Esophagus muscularis mucosa (tissue), 3 donors: ENCODE measurements around the gene MYO19.

Experiments used
- POLR2A ChIP-seq: fragments of 450-650 bp; IDR thresholded peaks from one replicate; pipeline ENCODE4 v1.6.1; 2017; ENCODE audit warnings: antibody characterized with exemption, moderate library complexity, mild to moderate bottlenecking, low read depth
- TF ChIP-seq, protein P1 (sequence below), 3 experiments: fragments of 200-600 bp in 2 of 3; fragments of 450-650 bp in 1 of 3; sonication (generic) in 2 of 3; IDR thresholded peaks; one replicate each; pipeline ENCODE4 v1.5.1; 2017 to 2019; ENCODE audit warnings: antibody characterized with exemption in 3 of 3, mild to moderate bottlenecking in 2 of 3, moderate library complexity in 1 of 3

DNA sequence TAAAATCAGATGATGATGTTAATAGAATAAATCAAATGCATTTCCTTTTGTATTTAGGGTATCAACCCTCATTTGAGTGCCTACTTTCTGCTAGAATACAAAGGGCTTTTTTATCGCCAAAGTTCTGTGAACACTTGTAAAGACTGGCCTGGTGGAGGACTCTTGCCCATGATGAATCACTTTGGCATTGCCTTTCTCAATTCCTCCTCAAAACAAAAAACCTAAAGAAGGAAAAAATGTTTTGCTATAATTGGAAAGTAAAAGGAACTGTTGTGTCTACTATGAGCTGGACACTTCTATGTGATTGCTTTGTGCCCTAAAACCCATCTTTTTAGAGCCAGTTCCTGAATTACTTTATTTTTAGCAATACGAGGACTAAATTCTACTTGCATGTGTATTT is 44.0 kb upstream of the MYO19 start:
- no peak for TF ChIP-seq POLR2A
- TF ChIP-seq, protein P1, sequence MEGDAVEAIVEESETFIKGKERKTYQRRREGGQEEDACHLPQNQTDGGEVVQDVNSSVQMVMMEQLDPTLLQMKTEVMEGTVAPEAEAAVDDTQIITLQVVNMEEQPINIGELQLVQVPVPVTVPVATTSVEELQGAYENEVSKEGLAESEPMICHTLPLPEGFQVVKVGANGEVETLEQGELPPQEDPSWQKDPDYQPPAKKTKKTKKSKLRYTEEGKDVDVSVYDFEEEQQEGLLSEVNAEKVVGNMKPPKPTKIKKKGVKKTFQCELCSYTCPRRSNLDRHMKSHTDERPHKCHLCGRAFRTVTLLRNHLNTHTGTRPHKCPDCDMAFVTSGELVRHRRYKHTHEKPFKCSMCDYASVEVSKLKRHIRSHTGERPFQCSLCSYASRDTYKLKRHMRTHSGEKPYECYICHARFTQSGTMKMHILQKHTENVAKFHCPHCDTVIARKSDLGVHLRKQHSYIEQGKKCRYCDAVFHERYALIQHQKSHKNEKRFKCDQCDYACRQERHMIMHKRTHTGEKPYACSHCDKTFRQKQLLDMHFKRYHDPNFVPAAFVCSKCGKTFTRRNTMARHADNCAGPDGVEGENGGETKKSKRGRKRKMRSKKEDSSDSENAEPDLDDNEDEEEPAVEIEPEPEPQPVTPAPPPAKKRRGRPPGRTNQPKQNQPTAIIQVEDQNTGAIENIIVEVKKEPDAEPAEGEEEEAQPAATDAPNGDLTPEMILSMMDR (IDR thresholded peaks at IDR 0.05): no peak
